Measurements from ENCODE around the gene MGAT4C.

Gene MGAT4C

GRCh38 chr12:85920324-85920947 is 335.8 kb downstream of the MGAT4C start:
- H3K27me3 ChIP-seq, result no peaks in the 10 kb centered on the region
- H3K36me3 ChIP-seq, result no peaks in the 10 kb centered on the region
- H3K4me3 ChIP-seq (ENCODE audit: low read depth in 1 of 2, low read length in 1 of 2), result no peak overlapping the region
- H3K4me1 ChIP-seq (ENCODE audit: control insufficient read depth in 1 of 2, insufficient read depth in 1 of 2, low read depth in 1 of 2, low read length in 1 of 2), result no peaks in the 10 kb centered on the region
- TF ChIP-seq CTCF (IDR thresholded peaks at IDR 0.05), result peak; percentile 24
- no peak overlapping the region for H3K27ac ChIP-seq
- H3K9me3 ChIP-seq, result no peaks in the 10 kb centered on the region
